SK-N-SH (cell line): Measurements from ENCODE around the gene SZT2. TPM values are rescaled to one million over a fixed set of nuclear protein-coding genes. Genes with fewer than 3 reads are reported as not detected.

Experiments
- CTCF ChIA-PET: fragments of 300-600, 350-600 bp; formaldehyde crosslinking; extraction: SDS; loops from one replicate; lab custom pipeline; 2021; lab: Yijun Ruan, JAX
- POLR2A ChIA-PET: fragments of 350-600 bp; sonication (Branson Sonifier 250); formaldehyde crosslinking; extraction: SDS; loops from one replicate; lab custom pipeline; 2020; ENCODE audit warnings: antibody characterized with exemption, inconsistent platforms; lab: Yijun Ruan, JAX
- DNase-seq: peaks from one replicate; pipeline ENCODE4 v3.0.0; 2012
- H2AFZ ChIP-seq: fragments of 200-600 bp; sonication (generic); 2 replicates; pipeline ENCODE4 v1.8.1; 2016; ENCODE audit warnings: antibody characterized with exemption, mild to moderate bottlenecking, low read depth
- H3F3A ChIP-seq: fragments of 200-600 bp; sonication (generic); replicated peaks from 2 replicates; pipeline ENCODE3; 2016; ENCODE audit warnings: antibody characterized with exemption, mild to moderate bottlenecking; ENCODE audit not compliant: insufficient read depth
- H3K27ac ChIP-seq, 2 experiments: fragments of 200-500 bp in 1 of 2; fragments of 200-600 bp in 1 of 2; sonication (Bioruptor generic) in 1 of 2; sonication (generic), shearing (Covaris generic) in 1 of 2; 2 replicates each; pipeline versions ENCODE4 v1.5.1 to v1.6.1; 2014 to 2016; ENCODE audit warnings: low read depth in 2 of 2, inconsistent platforms in 1 of 2, low read length in 1 of 2, mild to moderate bottlenecking in 1 of 2, mixed read lengths in 1 of 2
- H3K27me3 ChIP-seq: fragments of 200-600 bp; sonication (generic), shearing (Covaris generic); 2 replicates; pipeline ENCODE4 v1.6.1; 2016; ENCODE audit warnings: mixed run types; ENCODE audit not compliant: insufficient read depth
- H3K36me3 ChIP-seq, 2 experiments: fragments of 200-500 bp in 1 of 2; fragments of 200-600 bp in 1 of 2; sonication (Bioruptor generic) in 1 of 2; sonication (generic) in 1 of 2; replicated peaks in 1 of 2; 2 replicates each; pipeline versions ENCODE3 to v1.5.1; 2014 to 2016; ENCODE audit warnings: low read length in 1 of 2, mild to moderate bottlenecking in 1 of 2; ENCODE audit not compliant: insufficient read depth in 2 of 2, control insufficient read depth in 1 of 2
- H3K4me1 ChIP-seq, 2 experiments: fragments of 200-500 bp in 1 of 2; fragments of 200-600 bp in 1 of 2; sonication (Bioruptor generic) in 1 of 2; sonication (generic), shearing (Covaris generic) in 1 of 2; 2 replicates each; pipeline versions ENCODE4 v1.5.1 to v1.6.1; 2014 to 2016; ENCODE audit warnings: low read depth in 1 of 2, low read length in 1 of 2, mixed run types in 1 of 2; ENCODE audit not compliant: insufficient read depth in 2 of 2, control insufficient read depth in 1 of 2
- H3K4me2 ChIP-seq: fragments of 200-600 bp; sonication (generic), shearing (Covaris generic); 2 replicates; pipeline ENCODE4 v1.6.1; 2017; ENCODE audit warnings: mixed run types
- H3K4me3 ChIP-seq, 2 experiments: fragments of 200-500 bp in 1 of 2; fragments of 200-600 bp in 1 of 2; sonication (Bioruptor generic) in 1 of 2; sonication (generic), shearing (Covaris generic) in 1 of 2; 2 replicates each; pipeline versions ENCODE4 v1.5.1 to v1.8.1; 2014 to 2016; ENCODE audit warnings: low read depth in 2 of 2, inconsistent platforms in 1 of 2, low read length in 1 of 2, mild to moderate bottlenecking in 1 of 2, mixed read lengths in 1 of 2, moderate library complexity in 1 of 2
- H3K79me2 ChIP-seq: fragments of 200-600 bp; sonication (generic); 2 replicates; pipeline ENCODE4 v1.8.1; 2017; ENCODE audit warnings: mild to moderate bottlenecking; ENCODE audit not compliant: insufficient read depth
- H3K9ac ChIP-seq: fragments of 200-600 bp; sonication (generic); 2 replicates; pipeline ENCODE4 v1.6.1; 2017; ENCODE audit warnings: mixed run types
- H3K9me2 ChIP-seq: fragments of 200-600 bp; sonication (generic); 2 replicates; pipeline ENCODE4 v1.6.1; 2017; ENCODE audit warnings: mixed run types
- H3K9me3 ChIP-seq: fragments of 200-600 bp; sonication (generic); 2 replicates; pipeline ENCODE4 v1.6.1; 2017; ENCODE audit warnings: mixed run types, mild to moderate bottlenecking, moderate library complexity
- H4K20me1 ChIP-seq: fragments of 200-600 bp; sonication (generic); 2 replicates; pipeline ENCODE4 v1.6.1; 2017; ENCODE audit warnings: mild to moderate bottlenecking, mixed run types; ENCODE audit not compliant: insufficient read depth
- CHD2 ChIP-seq: fragments of 150-350 bp; IDR thresholded peaks from 2 replicates; pipeline ENCODE4 v1.6.1; 2018; ENCODE audit warnings: low read length; ENCODE audit not compliant: partially characterized antibody
- CTCF ChIP-seq: fragments of 200-600 bp; sonication (generic); IDR thresholded peaks from 2 replicates; pipeline ENCODE4 v1.6.1; 2017; ENCODE audit warnings: antibody characterized with exemption, mild to moderate bottlenecking, moderate library complexity
- ELF1 ChIP-seq: IDR thresholded peaks from 2 replicates; pipeline ENCODE4 v1.4.0; 2012
- EZH2phosphoT487 ChIP-seq: fragments of 200-600 bp; sonication (generic); IDR thresholded peaks from 2 replicates; pipeline ENCODE4 v1.6.1; 2017; ENCODE audit warnings: low read depth, mixed run types, mild to moderate bottlenecking, antibody characterized with exemption, moderate library complexity, borderline replicate concordance
- FOSL2 ChIP-seq: IDR thresholded peaks from 2 replicates; pipeline ENCODE4 v1.4.0; 2012; ENCODE audit warnings: low read depth, mild to moderate bottlenecking, moderate library complexity, borderline replicate concordance
- GABPA ChIP-seq: IDR thresholded peaks from 2 replicates; pipeline ENCODE4 v1.4.0; 2012; ENCODE audit warnings: low read depth, mild to moderate bottlenecking
- MAX ChIP-seq: IDR thresholded peaks from 2 replicates; pipeline ENCODE4 v1.4.0; 2012; ENCODE audit warnings: low read depth
- MXI1 ChIP-seq: IDR thresholded peaks from 2 replicates; pipeline ENCODE4 v1.6.1; 2012; ENCODE audit warnings: mild to moderate bottlenecking, low read depth, low read length, improper control_type of control experiment
- NRF1 ChIP-seq: IDR thresholded peaks from 2 replicates; pipeline ENCODE4 v1.6.1; 2012; ENCODE audit warnings: low read depth, mild to moderate bottlenecking, low read length
- PBX3 ChIP-seq: IDR thresholded peaks from 2 replicates; pipeline ENCODE4; 2012
- POLR2AphosphoS5 ChIP-seq: IDR thresholded peaks from 2 replicates; pipeline ENCODE4 v1.6.1; 2012; ENCODE audit warnings: low read depth, low read length
- RAD21 ChIP-seq: IDR thresholded peaks from 2 replicates; pipeline ENCODE4 v1.6.1; 2012; ENCODE audit warnings: mild to moderate bottlenecking, low read length
- RCOR1 ChIP-seq: fragments of 150-350 bp; IDR thresholded peaks from 2 replicates; pipeline ENCODE4 v1.6.1; 2017; ENCODE audit warnings: antibody characterized with exemption, low read length
- RFX5 ChIP-seq: IDR thresholded peaks from 2 replicates; pipeline ENCODE4 v1.6.1; 2012; ENCODE audit warnings: mild to moderate bottlenecking, improper control_type of control experiment, low read length
- RXRA ChIP-seq: IDR thresholded peaks from 2 replicates; pipeline ENCODE4 v1.4.0; 2012; ENCODE audit warnings: low read depth, mild to moderate bottlenecking, borderline replicate concordance
- SIN3A ChIP-seq: IDR thresholded peaks from 2 replicates; pipeline ENCODE4 v1.6.1; 2012; ENCODE audit warnings: low read depth, mild to moderate bottlenecking, low read length, moderate library complexity, borderline replicate concordance
- TAF1 ChIP-seq: IDR thresholded peaks from 2 replicates; pipeline ENCODE4 v1.6.1; 2012; ENCODE audit warnings: low read depth, mild to moderate bottlenecking, low read length, moderate library complexity, borderline replicate concordance
- TEAD4 ChIP-seq: IDR thresholded peaks from 2 replicates; pipeline ENCODE4 v1.4.0; 2012; ENCODE audit warnings: mild to moderate bottlenecking, borderline replicate concordance; ENCODE audit not compliant: insufficient read depth
- USF1 ChIP-seq: IDR thresholded peaks from 2 replicates; pipeline ENCODE4 v1.4.0; 2012; ENCODE audit warnings: low read depth, borderline replicate concordance
- USF2 ChIP-seq: fragments of 150-350 bp; IDR thresholded peaks from 2 replicates; pipeline ENCODE4 v1.6.1; 2017; ENCODE audit warnings: antibody characterized with exemption, low read length, low read depth, borderline replicate concordance
- YY1 ChIP-seq: IDR thresholded peaks from 2 replicates; pipeline ENCODE4 v1.4.0; 2012; ENCODE audit warnings: low read depth, mild to moderate bottlenecking
- WGBS: methylation state at CpG from one replicate; pipeline ENCODE4 v1.1.6; 2017; ENCODE audit warnings: low lambda C conversion rate; 5-methylcytosine and 5-hydroxymethylcytosine counted together
- polyA plus RNA-seq, 3 experiments: library from polyadenylated mRNA; depleted of rRNA; stranded (reverse); fragments of >200 nt; gene quantifications; 2 replicates each; pipeline ENCODE4 v1.2.3, GENCODE V29; 2012

Gene SZT2
- polyA plus RNA-seq, 1 of the 3 experiments (the other 2 are of a cell fraction), result 12.9 TPM

- peak; percentile 99 for DNase-seq
- CTCF ChIA-PET, result interaction anchor here (0.8 to 1.7 kb wide), 5 partner anchors 9 to 141 kb away, joined by 3 to 9 read pairs (median 4); partner anchors contain the start of gene CDC20
- peaks cover 43% of the 10 kb centered on the region for H3F3A ChIP-seq
- H3K9me2 ChIP-seq, result no peaks in the 10 kb centered on the region
- H4K20me1 ChIP-seq, result no peaks in the 10 kb centered on the region
- H3K4me3 ChIP-seq, result peak within 1 kb of the TSS; percentile 66 to 73
- H2AFZ ChIP-seq, result peak within 1 kb of the TSS; percentile 19; the same call in 1 of the 2 replicates
- peaks cover 13 to 16% of the 10 kb centered on the region in 2 experiments; a peak in 3 of 4 replicates for H3K4me1 ChIP-seq
- POLR2A ChIA-PET, result interaction anchor here (0.8 to 1.8 kb wide), 3 partner anchors 10 to 14 kb away, joined by 3 to 8 read pairs (median 3); partner anchors contain the start of gene CDC20
- H3K9me3 ChIP-seq, result no peaks in the 10 kb centered on the region
- 1% methylated on average over 9 of the region's 58 CpGs for WGBS
- peak within 1 kb of the TSS; percentile 75 for H3K9ac ChIP-seq
- H3K36me3 ChIP-seq, result peaks cover 23 to 27% of the 10 kb centered on the region in 2 experiments
- no peaks in the 10 kb centered on the region for H3K27me3 ChIP-seq
- H3K27ac ChIP-seq, result peak within 1 kb of the TSS; percentile 74 to 92
- TF ChIP-seq NRF1 (peak; percentile 58), TAF1 (peak; percentile 68), RFX5 (no peak), FOSL2 (no peak), PBX3 (peak; percentile 29; the same call in 1 of the 2 replicates), ELF1 (peak; percentile 78), USF2 (no peak), RCOR1 (no peak), MXI1 (peak; percentile 77), USF1 (0 out of 2 replicates have a peak, but pooled peaks have one; percentile 9), YY1 (no peak), GABPA (no peak), SIN3A (0 out of 2 replicates have a peak, but pooled peaks have one; percentile 48), RXRA (no peak), CTCF (peak; percentile 37), POLR2AphosphoS5 (peak; percentile 92), TEAD4 (no peak), CHD2 (peak; percentile 34), MAX (peak; percentile 94), RAD21 (0 out of 2 replicates have a peak, but pooled peaks have one; percentile 9), EZH2phosphoT487 (no peak)
- peaks cover 68% of the 10 kb centered on the region for H3K79me2 ChIP-seq
- H3K4me2 ChIP-seq, result peak within 1 kb of the TSS; percentile 81
Observed at GRCh38 chr1:43367904-43368645, 21.6 kb upstream of the SZT2 start, which contains the start of gene ELOVL1. ELOVL1 (minus strand) TSS chr1:43368011; CDS start chr1:43365609, 2,402 bp downstream.
